HG03159 (cell line): ENCODE data around the gene HRH1.

Source experiments
- ATAC-seq: cut with Tn5 transposase; IDR thresholded peaks from one replicate; pipeline ENCODE4 v1.9.1; 2021; ENCODE audit warnings: mild to moderate bottlenecking, moderate library complexity; ENCODE audit not compliant: unreplicated experiment

The HRH1 gene

DNA sequence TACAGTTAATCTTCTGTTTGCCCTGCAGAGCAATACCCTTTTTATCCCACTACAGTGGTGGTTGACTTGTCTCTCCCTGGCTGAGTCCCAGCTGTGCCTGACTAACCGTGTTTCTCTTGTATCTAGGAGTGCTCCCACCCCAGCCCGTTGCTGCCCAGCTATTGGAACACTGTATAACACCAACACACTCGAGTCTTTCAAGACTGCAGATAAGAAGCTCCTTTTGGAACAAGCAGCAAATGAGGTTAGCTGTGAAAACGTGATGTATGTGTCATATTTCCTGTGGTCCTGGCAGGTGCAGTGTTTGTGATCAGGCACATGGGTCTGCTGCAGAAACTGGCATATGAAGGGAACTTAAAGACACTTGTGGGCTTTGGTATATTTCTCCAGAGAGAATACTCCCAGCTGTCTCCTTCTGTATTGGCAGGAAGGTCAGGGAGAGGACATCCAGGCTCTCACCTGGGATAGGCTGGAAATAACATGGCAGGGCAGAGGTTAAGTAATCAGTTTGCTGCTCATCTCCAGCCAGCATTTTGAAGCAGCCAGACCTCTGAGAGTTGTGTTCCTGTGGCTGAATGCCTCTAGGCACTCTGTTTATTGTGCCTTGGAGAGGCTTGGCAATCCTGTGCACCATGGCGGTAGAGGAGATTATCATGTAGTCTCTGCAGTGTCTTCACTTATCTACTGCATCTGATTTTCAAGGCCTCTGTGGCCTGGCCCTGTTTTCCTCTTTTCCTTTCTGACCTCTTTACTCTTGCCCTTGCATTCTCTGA is 152.7 kb downstream of the HRH1 start:
- ATAC-seq, result no peak

DNA sequence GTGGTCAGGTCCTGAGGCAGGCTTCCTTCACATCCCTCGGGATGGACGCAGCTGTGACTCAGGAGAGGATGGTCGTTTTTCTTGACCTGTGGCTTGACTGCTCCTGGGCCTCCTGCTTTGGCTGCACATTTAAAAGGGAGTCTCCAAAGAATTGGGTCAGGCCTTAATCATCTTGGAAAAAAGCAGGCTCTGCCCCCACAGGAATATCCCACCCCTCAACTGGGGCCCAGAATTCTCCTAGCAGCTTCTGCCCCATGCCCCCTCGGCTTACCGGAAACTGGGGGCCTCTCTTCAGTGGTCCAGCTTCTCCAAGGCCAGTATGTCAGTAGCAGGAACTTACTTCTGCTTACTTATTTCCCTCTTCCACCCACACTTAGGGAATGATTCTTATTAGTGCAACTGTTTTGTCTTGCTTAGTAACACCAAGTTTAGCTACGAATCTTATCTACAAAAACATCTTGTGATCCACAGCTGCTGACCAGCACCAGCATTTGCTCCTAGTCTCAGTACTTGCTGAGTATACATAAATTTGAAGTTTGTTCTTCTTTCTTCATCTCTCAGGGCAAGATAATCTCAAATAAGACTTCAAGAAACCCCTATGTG is 153.6 kb downstream of the HRH1 start:
- no peak for ATAC-seq

DNA sequence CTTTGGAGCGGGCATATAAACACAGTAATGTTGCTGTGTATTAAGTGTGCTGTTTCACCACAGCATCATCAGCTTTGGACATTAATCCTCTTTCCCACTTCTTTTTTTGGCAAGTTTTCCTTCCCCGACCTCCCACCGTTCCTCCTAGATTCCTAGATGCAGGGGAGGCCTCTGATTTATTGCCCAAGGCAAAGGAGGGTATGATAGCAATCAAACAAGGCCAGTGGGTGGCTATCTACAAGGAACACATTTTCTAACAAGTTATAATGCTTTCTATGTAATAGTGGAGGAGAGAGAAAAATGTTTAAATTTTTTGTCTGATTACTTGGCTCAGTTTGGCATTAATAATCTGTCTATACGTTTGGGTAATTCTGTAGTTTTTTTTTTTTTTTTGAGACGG is 156.0 kb downstream of the HRH1 start:
- ATAC-seq, result no peak

DNA sequence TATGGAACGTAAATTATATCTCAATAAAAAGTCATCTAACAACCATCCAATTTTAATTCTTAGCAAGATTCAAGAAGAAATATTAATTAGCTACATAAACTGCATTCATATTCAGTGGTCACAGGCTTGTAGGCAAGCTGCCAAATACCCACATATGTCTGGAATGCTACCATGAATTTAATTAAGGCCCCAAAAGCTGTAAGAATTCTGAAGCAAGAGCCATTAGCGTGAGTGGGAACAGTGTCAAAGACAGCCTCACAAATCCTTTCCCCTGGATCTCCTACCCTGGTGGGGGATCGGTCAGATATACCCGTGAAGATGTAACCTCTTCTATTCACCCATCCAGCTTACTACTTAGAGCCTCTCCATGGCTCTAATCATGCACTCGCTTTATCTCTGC is 157.9 kb downstream of the HRH1 start:
- no peak for ATAC-seq
